HFF-Myc (cell line): Measurements from ENCODE around the gene KCNQ1.

Source experiments
- DNase-seq: peaks from one replicate; pipeline ENCODE4 v3.0.0-alpha.2; 2011; ENCODE audit warnings: low read depth; ENCODE audit errors: extremely low read depth
- H3K4me3 ChIP-seq: replicated peaks from 2 replicates; pipeline ENCODE4 v1.5.1; 2011; ENCODE audit warnings: low read depth, mild to moderate bottlenecking, control low read depth, low read length
- TF ChIP-seq, protein P1 (sequence below): IDR thresholded peaks from 2 replicates; pipeline ENCODE4 v1.5.1; 2012; ENCODE audit warnings: mild to moderate bottlenecking, low read depth, low read length, control low read depth; ENCODE audit errors: missing control alignments

KCNQ1 gene

DNA sequence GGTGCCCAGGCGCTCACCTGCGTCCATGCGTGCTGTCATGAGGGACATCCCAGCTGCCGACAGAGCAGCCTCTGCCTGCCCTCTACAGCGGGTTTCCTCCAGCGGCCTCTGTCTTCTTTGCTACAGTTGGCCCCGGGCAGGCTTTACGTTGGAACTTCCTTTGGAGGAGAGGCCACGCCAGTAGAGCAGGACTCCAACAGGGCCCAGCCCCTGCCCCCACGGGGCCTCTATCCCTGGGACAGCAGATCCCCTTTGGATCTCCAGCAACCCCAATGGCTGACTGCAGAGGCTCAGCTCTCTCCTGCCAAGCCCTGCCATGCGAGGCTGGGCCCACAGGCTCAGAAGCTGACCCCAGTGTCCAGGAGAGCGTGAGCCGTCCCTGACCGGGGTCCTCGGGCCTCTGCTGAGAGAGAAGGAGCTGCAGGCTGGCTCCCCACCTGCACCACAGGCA, 12.6 kb upstream of the KCNQ1 start:
- TF ChIP-seq, protein P1, sequence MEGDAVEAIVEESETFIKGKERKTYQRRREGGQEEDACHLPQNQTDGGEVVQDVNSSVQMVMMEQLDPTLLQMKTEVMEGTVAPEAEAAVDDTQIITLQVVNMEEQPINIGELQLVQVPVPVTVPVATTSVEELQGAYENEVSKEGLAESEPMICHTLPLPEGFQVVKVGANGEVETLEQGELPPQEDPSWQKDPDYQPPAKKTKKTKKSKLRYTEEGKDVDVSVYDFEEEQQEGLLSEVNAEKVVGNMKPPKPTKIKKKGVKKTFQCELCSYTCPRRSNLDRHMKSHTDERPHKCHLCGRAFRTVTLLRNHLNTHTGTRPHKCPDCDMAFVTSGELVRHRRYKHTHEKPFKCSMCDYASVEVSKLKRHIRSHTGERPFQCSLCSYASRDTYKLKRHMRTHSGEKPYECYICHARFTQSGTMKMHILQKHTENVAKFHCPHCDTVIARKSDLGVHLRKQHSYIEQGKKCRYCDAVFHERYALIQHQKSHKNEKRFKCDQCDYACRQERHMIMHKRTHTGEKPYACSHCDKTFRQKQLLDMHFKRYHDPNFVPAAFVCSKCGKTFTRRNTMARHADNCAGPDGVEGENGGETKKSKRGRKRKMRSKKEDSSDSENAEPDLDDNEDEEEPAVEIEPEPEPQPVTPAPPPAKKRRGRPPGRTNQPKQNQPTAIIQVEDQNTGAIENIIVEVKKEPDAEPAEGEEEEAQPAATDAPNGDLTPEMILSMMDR, result no peak
- no peak overlapping the region for H3K4me3 ChIP-seq
- no peak for DNase-seq

GRCh38 chr11:2432628-2433071, 12.2 kb upstream of the KCNQ1 start:
- TF ChIP-seq, protein P1, result no peak
- H3K4me3 ChIP-seq, result no peak overlapping the region
- DNase-seq, result no peak

DNA sequence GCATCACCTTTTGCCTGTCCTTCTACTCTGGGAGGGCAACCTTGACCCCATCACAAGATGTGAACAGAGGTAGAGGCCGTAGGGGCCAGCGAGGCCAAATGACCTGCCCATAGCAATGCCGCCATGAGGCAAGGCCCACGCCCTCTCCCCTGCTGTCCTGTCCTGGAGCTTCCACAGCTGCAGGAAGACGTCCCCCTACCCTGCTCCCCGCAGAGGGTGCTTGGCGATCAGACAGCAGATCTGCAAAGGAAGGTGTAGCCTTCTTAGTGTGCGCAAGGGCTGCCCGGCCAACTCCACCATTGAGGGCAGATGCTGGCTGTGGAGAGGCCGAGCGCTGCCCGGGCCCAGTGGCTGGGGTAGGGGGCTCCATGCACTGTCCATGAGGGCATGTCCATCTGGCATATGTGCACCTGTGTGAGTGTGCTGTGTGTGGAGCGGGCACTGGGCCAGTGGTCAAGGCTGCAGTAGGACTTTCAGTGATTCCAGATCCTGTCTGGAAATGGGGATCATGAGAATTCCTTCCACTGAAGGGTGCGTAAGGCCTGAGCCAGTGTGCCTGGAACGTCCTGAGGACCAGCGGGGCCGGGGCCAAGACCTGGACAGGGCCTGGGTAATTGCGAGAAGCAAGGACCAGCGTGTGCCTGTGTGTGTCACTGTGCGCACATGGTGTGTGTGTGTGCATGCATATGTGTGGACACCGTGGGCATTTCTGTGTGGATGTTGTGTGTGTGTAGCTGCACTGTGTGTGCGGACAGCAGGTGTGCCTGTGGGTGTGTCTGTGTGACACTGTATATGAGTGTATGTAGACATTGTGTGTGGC, 11.5 kb upstream of the KCNQ1 start:
- H3K4me3 ChIP-seq, result no peak overlapping the region
- TF ChIP-seq, protein P1, result no peak
- DNase-seq, result no peak

DNA sequence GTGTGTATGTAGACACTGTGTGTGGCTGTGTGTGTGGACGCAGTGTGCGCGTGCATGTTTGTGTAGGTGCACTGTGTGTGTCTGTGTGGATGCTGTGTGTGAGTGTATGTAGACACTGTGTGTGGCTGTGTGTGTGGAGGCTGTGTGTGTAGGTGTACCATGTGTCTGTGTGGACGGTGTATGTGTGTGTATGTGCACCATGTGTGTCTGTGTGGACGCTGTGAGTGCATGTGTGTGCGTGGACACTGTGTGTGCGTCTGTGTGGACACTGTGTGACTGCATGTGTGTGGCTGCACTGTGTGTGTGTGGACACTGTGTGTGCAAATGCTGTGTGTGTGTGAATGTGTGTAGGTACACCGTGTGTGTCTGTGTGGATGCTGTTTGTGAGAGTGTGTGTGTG, 10.8 kb upstream of the KCNQ1 start:
- H3K4me3 ChIP-seq, result no peak overlapping the region
- TF ChIP-seq, protein P1, result no peak
- DNase-seq, result no peak

- TF ChIP-seq, protein P1, result no peak
- H3K4me3 ChIP-seq, result no peak overlapping the region
- DNase-seq, result no peak
These were observed 10.1 kb upstream of the KCNQ1 start for GRCh38 chr11:2434506-2435255.

- TF ChIP-seq, protein P1, result no peak
- H3K4me3 ChIP-seq, result no peak overlapping the region
- no peak for DNase-seq
These were observed 9.4 kb upstream of the KCNQ1 start for GRCh38 chr11:2435288-2436012.
